Activated naive CD4-positive, alpha-beta T cell (primary cell): Measurements from ENCODE around the gene SIMC1.
A peak's percentile ranks its signal among the peaks of the same experiment; 100 is the strongest.

Experiments
- DNase-seq, 4 experiments: peaks; one replicate each; lab custom pipeline; 2025; lab: John Stamatoyannopoulos, UW

The SIMC1 gene

GRCh38 chr5:176365351-176366231, 127.4 kb downstream of the SIMC1 start, which contains the start of gene ARL10:
ARL10 (plus strand) TSS chr5:176365487; CDS start chr5:176365564, 77 bp downstream.
- peak in 3 of 4 experiments; percentile 10 to 30 (median 19) for DNase-seq

- DNase-seq, result no peak
Measured at GRCh38 chr5:176366232-176366894, 128.1 kb downstream of the SIMC1 start.

DNA sequence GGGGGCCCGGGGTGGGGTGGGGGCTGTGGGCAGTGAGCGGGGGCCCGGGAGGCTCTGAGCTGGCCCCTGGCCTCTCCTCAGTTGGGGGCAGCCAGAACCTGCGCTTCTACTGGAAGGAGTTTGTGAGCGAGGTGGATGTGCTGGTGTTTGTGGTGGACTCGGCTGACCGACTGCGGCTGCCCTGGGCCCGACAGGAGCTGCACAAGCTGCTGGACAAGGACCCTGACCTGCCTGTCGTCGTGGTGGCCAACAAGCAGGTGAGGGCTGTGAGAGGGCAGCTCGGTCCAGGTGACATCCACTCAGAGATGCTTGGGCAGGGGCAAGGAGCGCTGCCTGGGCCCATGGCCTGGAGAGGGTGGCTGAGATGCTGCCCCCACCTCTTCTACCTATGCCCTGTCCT, 130.5 kb downstream of the SIMC1 start:
- no peak for DNase-seq

DNA sequence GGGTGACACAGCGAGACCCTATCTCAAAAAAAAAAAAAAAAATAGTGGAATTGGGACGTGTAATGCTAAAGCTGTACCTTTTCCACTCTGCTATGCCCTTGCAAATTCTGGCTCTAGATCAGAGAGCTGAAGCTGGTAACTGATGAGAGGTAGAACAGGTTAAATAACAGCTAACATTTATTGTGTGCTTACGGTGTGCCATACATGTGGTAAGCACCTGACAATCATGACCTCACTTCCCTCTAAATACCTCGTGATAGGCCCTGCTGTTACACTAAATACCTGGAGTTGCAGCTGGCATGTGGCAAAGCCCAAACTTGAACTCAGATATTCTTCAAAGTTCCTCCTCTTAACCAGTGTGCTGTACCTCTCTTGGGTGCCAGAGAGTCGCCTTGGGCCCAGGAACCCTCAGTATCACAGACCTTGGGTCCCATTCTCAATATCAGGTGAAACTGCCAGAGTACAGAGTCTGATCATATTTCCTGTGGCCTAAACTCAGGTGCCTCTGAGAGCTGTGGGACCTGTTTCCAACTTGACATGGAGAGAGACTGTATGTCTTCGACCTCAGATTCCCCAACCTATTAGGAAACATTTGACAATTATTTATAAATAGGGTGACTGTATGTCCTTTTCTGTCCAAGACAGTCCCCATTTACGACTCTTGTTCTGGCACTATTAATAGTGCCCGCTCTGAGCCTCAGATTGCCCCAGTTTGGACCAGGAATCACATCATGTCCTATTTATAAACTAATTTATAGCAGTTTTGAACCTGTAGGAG, 131.9 kb downstream of the SIMC1 start:
- DNase-seq, result no peak

- no peak for DNase-seq
Measured at GRCh38 chr5:176371621-176372539, 133.7 kb downstream of the SIMC1 start.

- DNase-seq, result no peak
Measured at GRCh38 chr5:176373100-176373818, 135.0 kb downstream of the SIMC1 start.

DNA sequence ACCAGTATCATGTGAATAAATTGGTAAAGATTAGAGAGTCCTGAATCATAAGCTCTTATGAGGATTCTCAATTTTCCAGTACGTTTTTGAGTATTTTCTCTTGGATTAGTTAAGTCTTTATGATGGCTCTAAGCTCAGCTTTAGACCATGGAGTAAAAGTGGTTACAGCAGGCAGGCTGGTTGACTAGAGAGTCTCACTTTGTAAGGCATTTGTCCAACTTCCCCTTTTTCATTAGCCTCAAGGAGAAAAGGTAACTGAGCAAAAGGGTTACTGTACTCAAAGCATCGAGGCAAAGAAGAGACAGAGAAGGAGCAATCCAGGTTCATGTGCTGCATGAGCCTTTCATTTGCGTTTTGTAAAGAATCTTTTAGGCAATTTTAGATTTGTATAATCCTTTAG, 141.7 kb downstream of the SIMC1 start:
- no peak for DNase-seq

- no peak for DNase-seq
Measured at GRCh38 chr5:176381423-176381822, 143.2 kb downstream of the SIMC1 start.

DNA sequence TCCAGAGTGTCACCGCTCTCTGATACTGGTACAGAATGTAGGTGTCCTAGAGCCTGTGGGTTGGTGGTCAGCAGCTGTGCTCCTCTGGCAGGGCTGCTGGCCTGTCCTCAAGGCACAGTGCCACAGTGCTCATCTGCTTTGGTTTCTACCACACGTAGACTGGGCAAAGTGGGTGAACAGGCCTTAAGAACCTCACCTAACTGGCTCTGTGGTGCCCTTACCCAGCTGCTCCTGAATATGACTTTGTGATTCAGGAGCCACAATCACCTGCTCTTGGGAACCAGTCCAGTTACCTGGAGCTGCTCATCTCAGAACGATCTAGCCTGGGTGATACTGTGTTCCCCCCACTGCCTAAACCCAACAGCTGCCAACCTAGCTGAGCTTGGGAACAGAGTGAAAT, 143.8 kb downstream of the SIMC1 start:
- DNase-seq, result no peak

GRCh38 chr5:176382721-176383120, 144.5 kb downstream of the SIMC1 start:
- DNase-seq, result no peak

DNA sequence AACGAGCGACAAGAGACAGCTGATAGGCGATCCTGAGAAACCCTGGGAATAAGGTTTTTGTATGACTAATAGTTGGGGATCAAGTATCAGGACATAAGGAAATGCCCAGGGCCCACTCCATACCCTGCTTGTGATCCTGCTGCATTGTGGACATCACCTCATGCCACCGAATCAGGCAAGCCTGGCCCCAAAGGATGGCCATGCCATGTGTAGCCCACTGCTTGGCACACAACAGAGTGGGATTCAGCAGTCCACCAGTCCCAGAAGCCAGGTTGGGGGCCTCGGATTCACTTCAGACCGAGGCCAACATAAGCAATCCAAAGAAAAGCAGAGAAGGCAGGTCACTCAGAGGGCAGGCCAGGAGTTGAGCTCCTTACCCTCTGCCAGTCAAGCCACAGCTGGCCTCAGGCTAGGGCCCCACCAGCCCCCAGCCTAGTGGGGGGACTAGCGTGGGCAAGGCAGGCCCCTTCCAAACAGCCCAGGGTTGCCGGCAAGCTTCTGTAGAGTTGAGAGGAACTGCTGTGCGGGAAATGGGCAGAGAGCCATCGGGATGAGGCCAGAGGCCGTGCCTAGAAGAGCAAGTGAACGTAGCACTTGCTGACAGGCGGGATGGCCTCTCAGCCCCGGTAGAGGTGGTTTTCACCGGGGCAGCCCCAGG, 145.2 kb downstream of the SIMC1 start:
- no peak for DNase-seq

DNA sequence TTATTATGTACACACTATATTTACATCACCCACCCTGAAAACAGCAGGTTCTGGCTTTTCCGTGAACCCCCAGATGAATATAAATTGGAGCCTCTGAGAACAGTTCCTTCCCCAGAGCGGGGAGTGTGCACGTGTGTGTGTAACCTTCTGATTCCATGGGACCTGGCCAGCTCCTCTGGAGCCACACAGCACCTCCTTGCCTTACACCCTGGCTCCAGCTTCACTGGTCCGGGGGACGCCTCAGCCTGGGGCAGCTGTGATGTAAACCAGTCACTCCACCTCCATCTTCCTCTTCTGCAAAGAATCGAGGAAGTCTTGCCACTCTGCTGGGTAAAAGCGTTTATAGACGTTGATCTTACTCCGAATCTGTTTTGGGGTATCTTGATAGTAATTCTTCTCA, 145.7 kb downstream of the SIMC1 start:
- no peak for DNase-seq

DNA sequence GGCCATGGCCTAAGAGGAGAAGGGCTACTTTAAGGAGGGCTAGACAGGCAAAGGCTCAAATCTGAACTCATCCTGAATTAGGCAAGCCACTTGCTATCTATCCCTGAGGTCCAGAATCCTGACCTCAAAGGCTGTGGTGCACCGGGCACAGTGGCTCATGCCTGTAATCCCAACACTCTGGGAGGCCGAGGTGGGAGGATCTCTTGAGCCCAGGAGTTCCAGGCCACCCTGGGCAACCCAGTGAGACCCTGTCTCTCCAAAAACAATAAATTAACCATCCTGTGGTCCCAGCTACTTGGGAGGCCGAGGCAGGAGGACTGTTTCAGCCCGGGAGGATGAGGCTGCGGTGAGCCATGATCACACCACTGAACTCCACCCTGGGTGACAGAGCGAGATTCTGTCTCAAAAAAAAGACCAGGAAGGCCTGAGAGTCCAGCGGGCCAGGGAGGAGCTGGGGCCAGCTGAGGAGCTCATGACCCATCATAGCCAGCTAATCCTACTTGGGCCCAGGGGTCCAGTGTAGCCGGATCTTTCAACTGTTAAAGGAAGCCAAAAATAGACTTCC, 146.2 kb downstream of the SIMC1 start:
- no peak for DNase-seq

DNA sequence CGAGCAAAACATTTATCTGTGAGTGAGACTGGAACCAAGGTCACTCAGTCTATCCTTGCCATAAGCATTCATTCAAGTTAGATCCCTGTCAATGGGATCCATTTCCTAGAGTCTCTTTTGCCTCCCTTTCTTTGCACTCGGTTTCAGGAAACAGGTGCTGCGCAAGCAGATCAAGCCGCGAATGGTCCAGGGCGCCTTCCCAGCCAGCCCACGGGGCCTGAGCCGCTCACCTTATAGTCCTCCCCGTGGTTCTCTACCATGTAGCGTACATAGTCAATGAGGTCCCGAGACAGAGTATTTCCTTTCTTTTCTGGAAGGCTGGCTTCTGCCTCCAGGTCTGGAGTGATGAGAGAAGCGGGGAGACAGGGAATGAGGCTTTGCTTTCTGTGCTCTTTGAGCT, 146.8 kb downstream of the SIMC1 start:
- no peak for DNase-seq

DNA sequence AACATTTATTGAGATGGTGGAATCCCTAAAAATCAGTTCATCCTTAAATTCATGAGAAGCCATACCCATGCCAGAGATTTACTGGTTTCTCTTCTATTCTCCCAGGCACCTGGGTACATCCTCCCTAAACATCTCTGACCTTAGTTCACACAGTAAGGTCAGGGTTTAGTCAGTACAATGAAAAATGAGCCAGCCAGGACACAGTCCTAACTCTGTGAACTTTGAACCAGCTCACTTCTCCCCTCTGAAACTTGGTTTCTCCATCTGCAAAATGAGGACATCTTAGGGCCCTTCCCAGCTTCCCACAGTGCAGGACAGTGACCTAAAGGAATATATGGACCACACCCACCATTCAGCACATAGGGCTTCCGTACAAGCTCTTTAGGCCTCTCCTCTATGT, 148.3 kb downstream of the SIMC1 start:
- DNase-seq, result no peak

DNA sequence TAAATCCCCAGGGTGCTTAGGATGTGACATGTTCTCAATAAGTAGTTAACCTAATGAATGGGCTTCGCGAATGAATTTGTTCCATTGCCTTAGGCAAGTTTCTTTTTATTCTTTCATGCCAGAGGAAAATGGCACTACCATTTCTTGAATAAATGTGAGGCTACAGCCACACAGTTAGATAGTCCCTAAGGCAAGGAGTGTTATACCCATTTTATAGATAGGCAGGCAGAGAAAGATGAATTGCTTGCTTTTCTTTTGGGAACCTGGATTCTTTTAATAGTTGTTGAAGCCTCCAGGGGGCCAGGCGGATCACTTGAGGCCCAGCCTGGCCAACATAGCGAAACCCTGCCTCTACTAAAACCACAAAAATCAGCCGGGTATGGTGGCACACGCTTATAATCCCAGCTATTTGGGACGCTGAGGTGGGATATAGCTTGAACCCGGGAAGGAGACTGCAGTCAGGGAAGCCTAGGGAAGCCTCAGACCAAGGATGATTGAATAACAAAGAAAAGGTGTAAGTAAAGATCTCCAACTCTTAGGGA, 149.2 kb downstream of the SIMC1 start:
- DNase-seq, result no peak

DNA sequence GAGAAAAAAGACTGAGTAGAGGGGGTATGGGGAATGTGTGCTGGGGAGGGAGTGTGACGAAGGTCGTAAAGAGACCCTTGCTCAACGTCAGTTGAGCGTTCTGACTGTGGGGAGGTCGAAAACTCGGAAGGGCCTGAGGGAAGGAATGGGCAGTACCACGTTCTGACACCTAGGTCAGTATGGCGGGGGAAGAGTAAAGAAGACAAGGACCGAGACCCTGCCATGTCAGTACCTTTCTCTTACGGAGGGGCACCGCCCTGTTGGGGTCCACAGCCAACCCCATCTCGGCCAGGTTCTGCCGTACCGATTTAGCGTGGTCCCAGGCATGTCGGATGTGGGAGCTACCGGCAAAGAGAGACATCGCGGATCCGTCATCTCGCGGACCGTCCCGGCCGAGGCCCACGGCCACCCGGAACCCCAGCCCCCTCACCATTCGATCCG, 149.8 kb downstream of the SIMC1 start:
- DNase-seq, result no peak

- peak; percentile 90 to 97 (median 94) for DNase-seq
Measured at GRCh38 chr5:176388444-176389134, 150.4 kb downstream of the SIMC1 start, which contains the start of the genes HIGD2A and NOP16. HIGD2A (plus strand) TSS chr5:176388751; CDS start chr5:176388820, 69 bp downstream. NOP16 (minus strand) TSS chr5:176388598; CDS start chr5:176388539, 59 bp downstream.
